H1 (cell line): ENCODE data around the gene FRZB. TPM values are rescaled to one million over a fixed set of nuclear protein-coding genes. Genes with fewer than 3 reads are reported as not detected.

Experiments used
- CTCF ChIA-PET: fragments of 300-600 bp; sonication (Branson Sonifier 250); formaldehyde crosslinking; loops from one replicate; lab custom pipeline; 2021; ENCODE audit not compliant: partially characterized antibody; lab: Charles Lee
- POLR2A ChIA-PET: fragments of 300-600 bp; sonication (Branson Sonifier 250); formaldehyde crosslinking; loops from one replicate; lab custom pipeline; 2021; ENCODE audit warnings: inconsistent platforms; ENCODE audit not compliant: partially characterized antibody; lab: Charles Lee
- DNase-seq, 2 experiments: peaks; one replicate each; pipeline versions ENCODE4 v3.0.0 to v3.0.0-alpha.2; 2010 to 2022; ENCODE audit warnings: low spot score in 2 of 2, low read depth in 1 of 2, mixed read lengths in 1 of 2
- FAIRE-seq: peaks from 2 replicates; lab custom pipeline; 2011; peaks lifted over from hg19 to GRCh38; lab: Jason Lieb, UNC
- H2AFZ ChIP-seq: 2 replicates; pipeline ENCODE4 v1.8.1; 2012; ENCODE audit warnings: low read length, inconsistent platforms
- H2AK5ac ChIP-seq: 2 replicates; pipeline ENCODE4 v1.6.1; 2013; ENCODE audit warnings: low read depth, low read length
- H2BK120ac ChIP-seq: replicated peaks from 2 replicates; pipeline ENCODE3; 2013; ENCODE audit warnings: low read depth, low read length, inconsistent platforms
- H2BK12ac ChIP-seq: 2 replicates; pipeline ENCODE4 v1.6.1; 2013; ENCODE audit warnings: low read depth, low read length
- H2BK15ac ChIP-seq: 2 replicates; pipeline ENCODE4 v1.6.1; 2013; ENCODE audit warnings: low read length
- H2BK20ac ChIP-seq: 2 replicates; pipeline ENCODE4 v1.6.1; 2013; ENCODE audit warnings: low read length
- H2BK5ac ChIP-seq: 2 replicates; pipeline ENCODE4 v1.6.1; 2013; ENCODE audit warnings: low read depth, low read length
- H3K14ac ChIP-seq: 2 replicates; pipeline ENCODE4 v1.6.1; 2013; ENCODE audit warnings: inconsistent platforms; ENCODE audit not compliant: insufficient read length
- H3K18ac ChIP-seq: 2 replicates; pipeline ENCODE4 v1.6.1; 2013; ENCODE audit warnings: low read length; ENCODE audit errors: extremely low read depth
- H3K23ac ChIP-seq: 2 replicates; pipeline ENCODE4 v1.6.1; 2013; ENCODE audit warnings: inconsistent platforms; ENCODE audit not compliant: insufficient read length
- H3K23me2 ChIP-seq: 2 replicates; pipeline ENCODE4 v1.6.1; 2013; ENCODE audit warnings: low read depth, low read length
- H3K27ac ChIP-seq: 2 replicates; pipeline ENCODE4 v1.6.1; 2011; ENCODE audit warnings: low read depth, low read length, inconsistent platforms
- H3K27me3 ChIP-seq, 4 experiments: replicated peaks in 1 of 4; 1 replicate in 1 of 4; 2 replicates in 3 of 4; pipeline versions ENCODE4 v1.6.1 to v1.8.1; 2011 to 2013; ENCODE audit warnings: low read length in 3 of 4, mild to moderate bottlenecking in 3 of 4, inconsistent platforms in 2 of 4, mixed read lengths in 2 of 4, moderate library complexity in 1 of 4; ENCODE audit not compliant: control insufficient read depth in 3 of 4, insufficient read depth in 3 of 4; ENCODE audit errors: extremely low read depth in 1 of 4
- H3K36me3 ChIP-seq, 4 experiments: 2 replicates each; pipeline versions ENCODE4 v1.6.1 to v1.8.1; 2011 to 2013; ENCODE audit warnings: mild to moderate bottlenecking in 4 of 4, low read length in 3 of 4, moderate library complexity in 2 of 4, control low read depth in 1 of 4, inconsistent platforms in 1 of 4; ENCODE audit not compliant: insufficient read depth in 4 of 4, control insufficient read depth in 2 of 4
- H3K4ac ChIP-seq: replicated peaks from 2 replicates; pipeline ENCODE3; 2013; ENCODE audit warnings: low read length, low read depth, mixed read lengths, inconsistent platforms; ENCODE audit not compliant: insufficient read length
- H3K4me1 ChIP-seq, 4 experiments: replicated peaks in 1 of 4; 1 replicate in 1 of 4; 2 replicates in 3 of 4; pipeline versions ENCODE4 v1.6.1 to v1.8.1; 2011 to 2013; ENCODE audit warnings: low read length in 3 of 4, inconsistent platforms in 2 of 4, mixed read lengths in 1 of 4; ENCODE audit not compliant: insufficient read depth in 4 of 4, control insufficient read depth in 3 of 4
- H3K4me2 ChIP-seq, 2 experiments: 2 replicates each; pipeline versions ENCODE4 v1.6.1 to v1.8.1; 2011 to 2013; ENCODE audit warnings: low read depth in 2 of 2, low read length in 2 of 2, control low read depth in 1 of 2, inconsistent platforms in 1 of 2, mild to moderate bottlenecking in 1 of 2; ENCODE audit not compliant: insufficient read depth in 1 of 2
- H3K4me3 ChIP-seq, 4 experiments: fragments of 200-600, 300-600 bp in 1 of 4; sonication (generic), shearing (Covaris generic), sonication (Bioruptor Twin) in 1 of 4; 2 replicates each; pipeline versions ENCODE4 v1.5.1 to v1.8.1; 2011 to 2016; ENCODE audit warnings: low read length in 4 of 4, low read depth in 3 of 4, control low read depth in 2 of 4, inconsistent platforms in 2 of 4, mild to moderate bottlenecking in 2 of 4, mixed read lengths in 1 of 4, moderate library complexity in 1 of 4; ENCODE audit not compliant: insufficient read depth in 2 of 4; ENCODE audit errors: extremely low read depth in 1 of 4
- H3K56ac ChIP-seq: replicated peaks from 2 replicates; pipeline ENCODE3; 2013; ENCODE audit warnings: low read depth, mild to moderate bottlenecking, mixed read lengths, low read length, inconsistent platforms; ENCODE audit not compliant: insufficient read length
- H3K79me1 ChIP-seq: 2 replicates; pipeline ENCODE4 v1.6.1; 2013; ENCODE audit warnings: low read depth, low read length, control low read depth
- H3K79me2 ChIP-seq, 2 experiments: 2 replicates each; pipeline versions ENCODE4 v1.6.1 to v1.8.1; 2012 to 2013; ENCODE audit warnings: low read length in 2 of 2, mild to moderate bottlenecking in 2 of 2, inconsistent platforms in 1 of 2; ENCODE audit not compliant: insufficient read depth in 2 of 2, control insufficient read depth in 1 of 2
- H3K9ac ChIP-seq, 4 experiments: replicated peaks in 1 of 4; 1 replicate in 1 of 4; 2 replicates in 3 of 4; pipeline versions ENCODE4 v1.6.1 to v1.8.1; 2011 to 2013; ENCODE audit warnings: low read depth in 3 of 4, low read length in 3 of 4, control low read depth in 2 of 4, mild to moderate bottlenecking in 2 of 4, moderate library complexity in 2 of 4, inconsistent platforms in 1 of 4; ENCODE audit errors: extremely low read depth in 1 of 4
- H3K9me3 ChIP-seq, 2 experiments: 2 replicates each; pipeline versions ENCODE4 v1.6.1 to v1.8.1; 2012 to 2013; ENCODE audit warnings: mild to moderate bottlenecking in 2 of 2, moderate library complexity in 2 of 2, control low read depth in 1 of 2, inconsistent platforms in 1 of 2, low read depth in 1 of 2, low read length in 1 of 2, mixed read lengths in 1 of 2; ENCODE audit not compliant: insufficient read depth in 2 of 2
- H4K20me1 ChIP-seq, 2 experiments: replicated peaks in 1 of 2; 2 replicates each; pipeline versions ENCODE3 to v1.8.1; 2011 to 2013; ENCODE audit warnings: inconsistent platforms in 2 of 2, low read length in 2 of 2, mild to moderate bottlenecking in 1 of 2; ENCODE audit not compliant: insufficient read depth in 2 of 2, control insufficient read depth in 1 of 2
- H4K5ac ChIP-seq: 2 replicates; pipeline ENCODE4 v1.6.1; 2013; ENCODE audit warnings: low read length, low read depth, mixed read lengths, inconsistent platforms; ENCODE audit not compliant: insufficient read length
- H4K8ac ChIP-seq: 2 replicates; pipeline ENCODE4 v1.8.0; 2013; ENCODE audit warnings: mild to moderate bottlenecking, moderate library complexity, low read length, inconsistent platforms; ENCODE audit not compliant: insufficient read depth; ENCODE audit errors: extremely low read depth
- H4K91ac ChIP-seq: replicated peaks from 2 replicates; pipeline ENCODE3; 2013; ENCODE audit warnings: low read length, mixed read lengths, inconsistent platforms; ENCODE audit not compliant: insufficient read length
- ASH2L ChIP-seq: fragments of 200-600, 300-600 bp; sonication (generic); IDR thresholded peaks from one replicate; pipeline ENCODE4 v1.7.1; 2017; ENCODE audit warnings: low read length
- BACH1 ChIP-seq: IDR thresholded peaks from 2 replicates; pipeline ENCODE4 v1.6.1; 2012; ENCODE audit warnings: low read length, improper control_type of control experiment
- BCL11A ChIP-seq, 2 experiments: IDR thresholded peaks; one replicate each; pipeline ENCODE4 v1.6.1; 2011; ENCODE audit warnings: low read depth in 2 of 2, low read length in 2 of 2, mild to moderate bottlenecking in 2 of 2
- BRCA1 ChIP-seq: IDR thresholded peaks from 2 replicates; pipeline ENCODE4 v1.6.1; 2012; ENCODE audit warnings: low read depth, low read length, improper control_type of control experiment
- CBX8 ChIP-seq: fragments of 300-800, 300-1000 bp; sonication (generic); IDR thresholded peaks from 2 replicates; pipeline ENCODE4 v1.7.1; 2016; ENCODE audit warnings: low read depth, low read length, borderline replicate concordance
- CHD1 ChIP-seq: IDR thresholded peaks from 2 replicates; pipeline ENCODE4 v1.6.1; 2012; ENCODE audit warnings: low read depth, low read length, improper control_type of control experiment
- CTBP2 ChIP-seq: IDR thresholded peaks from 2 replicates; pipeline ENCODE4 v1.7.0; 2011; ENCODE audit warnings: borderline replicate concordance, mild to moderate bottlenecking, moderate library complexity, mixed read lengths, low read length; ENCODE audit not compliant: insufficient read depth, insufficient read length
- FOSL1 ChIP-seq: IDR thresholded peaks from 2 replicates; pipeline ENCODE4 v1.6.1; 2011; ENCODE audit warnings: mild to moderate bottlenecking, low read depth, low read length, moderate library complexity; ENCODE audit not compliant: insufficient read depth
- SRF ChIP-seq: IDR thresholded peaks from 2 replicates; pipeline ENCODE4 v1.6.1; 2011; ENCODE audit warnings: mild to moderate bottlenecking, low read depth, low read length, moderate library complexity
- WGBS, 2 experiments: shearing (Covaris generic) in 1 of 2; methylation state at CpG; one replicate each; pipeline versions ENCODE4 v1.1.6 to v1.1.7; 2013 to 2015; ENCODE audit warnings: low lambda C conversion rate in 2 of 2, mixed read lengths in 2 of 2, inconsistent platforms in 1 of 2, low coverage in 1 of 2, missing lambda C conversion rate in 1 of 2; ENCODE audit not compliant: insufficient replicate concordance in 2 of 2, insufficient coverage in 1 of 2, insufficient read length in 1 of 2; ENCODE audit errors: extremely low coverage in 1 of 2, missing lambda C conversion rate in 1 of 2; 5-methylcytosine and 5-hydroxymethylcytosine counted together
- polyA plus RNA-seq, 7 experiments: library from polyadenylated mRNA; depleted of rRNA in 3 of 7; stranded (reverse) in 5 of 7; unstranded in 2 of 7; fragments of >200 nt in 5 of 7; fragments of 200-250 nt in 2 of 7; gene quantifications; 1 replicate in 5 of 7; 2 replicates in 1 of 7; 4 replicates in 1 of 7; pipeline versions ENCODE4 v1.2.1 to v1.2.3, GENCODE V29; 2011 to 2013; ENCODE audit warnings: missing spikeins in 2 of 7, mixed read lengths in 2 of 7
- total RNA-seq: library from RNA; stranded (reverse); fragmentation: NEBNext Ultra II Directional; extraction: Animal tissue kit (Norgen Biotek cat#: 25700); gene quantifications from 2 replicates; pipeline ENCODE4 v1.2.1, GENCODE V29; 2021

Gene FRZB
- total and polyA plus RNA-seq, 2 of the 8 experiments (the other 6 are each of a cell fraction or from before 2014, with no cell fraction given) = 4.4 to 4.6 TPM

GRCh38 chr2:182864949-182865570, 1.4 kb downstream of the FRZB start:
- ChIA-PET POLR2A (no interaction called here), CTCF (interaction anchor here (1.1 to 3.5 kb wide), 2 partner anchors 13 kb away, joined by 5 to 19 read pairs; no protein-coding TSS in a partner anchor)
- no peak overlapping the region for H3K23ac ChIP-seq
- H2BK15ac ChIP-seq = no peak overlapping the region
- no peak overlapping the region for H2BK20ac ChIP-seq
- no peaks in the 10 kb centered on the region for H3K79me1 ChIP-seq
- H4K5ac ChIP-seq = no peak overlapping the region
- H3K27ac ChIP-seq = no peak overlapping the region
- peak overlapping the region in 2 of 4 experiments; percentile 60 to 68; a peak in 4 of 8 replicates for H3K4me3 ChIP-seq
- no peak overlapping the region for H3K14ac ChIP-seq
- H4K8ac ChIP-seq = no peak overlapping the region
- no peak overlapping the region for H2BK5ac ChIP-seq
- H2BK120ac ChIP-seq = no peak overlapping the region
- no peak overlapping the region for H3K9ac ChIP-seq
- no peak overlapping the region for H3K56ac ChIP-seq
- H3K4me1 ChIP-seq = peaks cover 3 to 14% (median 7%) of the 10 kb centered on the region in 4 experiments; a peak in 6 of 7 replicates
- H2AFZ ChIP-seq = no peak overlapping the region
- WGBS, 2 experiments = 77% methylated on average over 4 of the region's 4 CpGs; no CpG with 5 or more reads in 1 of the 2 experiments
- H3K9me3 ChIP-seq = no peaks in the 10 kb centered on the region
- H3K27me3 ChIP-seq = peaks cover 2 to 19% (median 12%) of the 10 kb centered on the region in 4 experiments
- H3K23me2 ChIP-seq = peaks cover 15% of the 10 kb centered on the region
- H2BK12ac ChIP-seq = no peak overlapping the region
- no peaks in the 10 kb centered on the region for H3K79me2 ChIP-seq
- H4K91ac ChIP-seq = no peak overlapping the region
- FAIRE-seq (no peak), DNase-seq (no peak)
- H3K36me3 ChIP-seq = no peaks in the 10 kb centered on the region
- H3K4me2 ChIP-seq = peak overlapping the region in 1 of 2 experiments; percentile 72; a peak in 1 of 4 replicates
- H2AK5ac ChIP-seq = no peak overlapping the region
- no peak overlapping the region for H3K4ac ChIP-seq
- no peak overlapping the region for H3K18ac ChIP-seq
- TF ChIP-seq ASH2L (no peak), BCL11A (IDR thresholded peaks at IDR 0.05; ENCODE audit: low read depth in 2 of 2, low read length in 2 of 2) (no peak), BACH1 (no peak), FOSL1 (no peak), CBX8 (no peak), BRCA1 (no peak), CTBP2 (no peak), SRF (no peak), CHD1 (no peak)
- H4K20me1 ChIP-seq = no peaks in the 10 kb centered on the region
